Kasumi-1 (cell line): ENCODE data around the gene CFAP46.

Experiments
- DNase-seq, 2 experiments: peaks; one replicate each; lab custom pipeline; 2025; lab: John Stamatoyannopoulos, UW

CFAP46 gene

DNA sequence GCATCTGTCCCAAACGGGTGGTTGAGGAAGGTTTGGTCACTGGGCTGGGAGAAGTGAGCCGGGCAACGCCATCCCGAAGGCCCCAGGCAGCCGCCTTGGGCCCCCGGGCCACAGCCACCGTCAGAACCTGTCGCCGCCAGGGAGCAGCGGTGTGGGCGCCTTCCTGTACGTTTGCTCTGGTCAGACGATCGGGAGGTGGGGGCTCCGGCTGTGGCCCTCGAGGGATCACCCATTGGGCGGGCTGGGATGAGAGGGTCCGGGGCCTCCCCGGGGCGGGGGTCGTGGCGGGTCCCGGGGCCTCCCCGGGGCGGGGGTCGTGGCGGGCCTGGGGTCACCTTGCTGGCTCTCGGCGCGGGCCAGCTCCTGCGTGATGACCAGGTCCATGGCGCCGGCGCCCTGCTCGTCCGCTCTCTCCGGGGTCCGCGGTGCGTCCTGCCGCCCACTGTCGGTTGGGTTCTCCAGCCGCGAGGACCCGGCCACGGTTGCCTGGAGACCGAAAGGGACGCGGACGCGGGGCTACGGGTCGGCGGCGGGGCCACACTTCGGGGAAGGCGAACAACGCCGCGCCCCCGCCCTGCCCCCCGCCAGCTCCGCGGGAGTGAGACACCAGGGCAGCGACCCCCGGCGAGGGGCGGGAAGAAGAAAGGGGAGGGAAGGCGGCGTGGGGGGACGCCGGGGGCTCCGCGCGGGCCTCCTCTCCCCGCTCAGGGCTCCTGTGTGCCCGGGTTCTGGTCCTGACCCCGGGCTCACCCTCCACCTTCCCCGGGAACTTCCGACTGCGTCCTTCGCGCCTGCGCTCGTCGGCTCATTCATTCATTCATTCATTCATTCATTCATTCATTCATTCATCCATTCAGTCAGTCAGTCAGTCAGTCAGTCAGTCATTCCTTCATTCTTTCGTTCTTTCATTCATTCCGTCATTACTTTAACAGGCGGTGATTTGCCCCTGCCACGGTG, at the start of gene CFAP46:
TSS of gene CFAP46 (minus strand) at position 470 of the 957 bp plus-strand sequence. CDS start at position 384, 86 bp downstream.
- no peak for DNase-seq

DNA sequence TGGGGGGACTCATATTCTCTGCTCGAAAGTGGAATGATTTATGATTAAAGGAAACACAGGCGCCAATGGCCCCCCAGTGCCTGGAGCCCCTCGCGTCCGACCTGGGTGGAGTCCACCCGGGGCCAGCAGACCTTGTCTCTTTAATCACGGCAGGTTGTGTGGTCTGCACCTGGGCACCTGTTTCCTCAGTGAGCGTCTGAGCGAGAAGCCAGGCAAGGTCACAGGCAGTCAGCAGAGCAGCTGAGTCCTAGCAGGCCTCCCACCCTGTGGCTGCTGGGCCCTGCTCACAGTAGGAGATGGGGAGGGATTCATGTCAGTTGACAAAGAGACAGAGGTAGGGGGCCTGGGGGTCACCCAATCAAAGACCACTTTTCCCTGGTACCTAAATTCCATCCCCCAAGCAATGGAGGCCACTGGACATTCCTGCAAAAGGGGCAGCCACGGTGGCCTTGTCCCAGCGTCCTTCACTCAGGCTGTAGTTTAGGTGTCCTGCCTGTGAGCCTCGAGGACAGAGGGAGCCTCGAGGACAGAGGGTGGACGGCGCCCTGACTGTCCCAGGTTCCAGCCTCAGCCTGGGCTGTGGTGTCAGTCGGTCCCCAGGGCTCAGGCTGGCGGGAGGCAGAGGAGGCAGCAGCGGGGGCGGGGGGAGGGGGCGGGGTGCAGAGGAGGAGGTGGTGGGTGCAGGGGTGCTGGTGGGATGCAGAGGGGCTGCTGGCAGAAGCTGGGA, 49.5 kb upstream of the CFAP46 start:
- no peak for DNase-seq

DNA sequence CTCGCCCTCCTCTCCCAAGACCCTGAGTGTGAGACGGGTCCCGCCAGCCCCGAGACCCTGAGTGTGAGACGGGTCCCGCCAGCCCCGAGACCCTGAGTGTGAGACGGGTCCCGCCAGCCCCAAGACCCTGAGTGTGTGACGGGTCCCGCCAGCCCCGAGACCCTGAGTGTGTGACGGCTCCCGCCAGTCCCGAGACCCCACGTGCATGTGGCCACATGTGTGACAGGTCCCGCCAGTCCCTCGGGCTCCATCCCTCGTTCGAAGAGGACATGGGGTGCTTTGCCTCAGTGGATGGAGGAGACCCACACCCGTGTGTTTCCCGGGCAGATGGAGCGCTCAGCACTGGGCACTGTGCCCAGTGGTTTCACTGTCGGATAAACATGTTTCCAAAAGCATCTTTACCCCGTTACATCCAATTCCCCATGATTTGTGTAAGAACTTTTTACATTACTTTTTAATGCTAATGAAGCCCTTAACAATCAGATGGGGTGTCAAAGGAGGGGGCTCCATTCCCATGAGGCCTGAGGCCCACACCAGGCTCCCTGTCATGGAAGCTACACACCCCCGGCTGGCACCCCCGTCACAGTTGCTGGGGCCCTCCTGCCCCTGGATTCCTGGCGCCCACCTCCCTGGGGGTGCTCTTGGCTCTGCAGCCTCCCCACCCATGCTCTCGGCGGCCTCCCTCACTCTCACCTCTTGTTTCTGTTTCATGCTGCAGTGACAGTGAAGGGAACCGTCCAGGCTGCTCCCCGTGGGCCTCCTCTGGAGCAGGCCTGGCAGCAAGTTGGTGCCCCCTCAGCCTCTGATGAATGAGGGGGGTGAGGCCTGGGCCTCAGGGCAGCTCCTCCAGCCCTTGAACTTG, 48.5 kb upstream of the CFAP46 start:
- no peak for DNase-seq

DNA sequence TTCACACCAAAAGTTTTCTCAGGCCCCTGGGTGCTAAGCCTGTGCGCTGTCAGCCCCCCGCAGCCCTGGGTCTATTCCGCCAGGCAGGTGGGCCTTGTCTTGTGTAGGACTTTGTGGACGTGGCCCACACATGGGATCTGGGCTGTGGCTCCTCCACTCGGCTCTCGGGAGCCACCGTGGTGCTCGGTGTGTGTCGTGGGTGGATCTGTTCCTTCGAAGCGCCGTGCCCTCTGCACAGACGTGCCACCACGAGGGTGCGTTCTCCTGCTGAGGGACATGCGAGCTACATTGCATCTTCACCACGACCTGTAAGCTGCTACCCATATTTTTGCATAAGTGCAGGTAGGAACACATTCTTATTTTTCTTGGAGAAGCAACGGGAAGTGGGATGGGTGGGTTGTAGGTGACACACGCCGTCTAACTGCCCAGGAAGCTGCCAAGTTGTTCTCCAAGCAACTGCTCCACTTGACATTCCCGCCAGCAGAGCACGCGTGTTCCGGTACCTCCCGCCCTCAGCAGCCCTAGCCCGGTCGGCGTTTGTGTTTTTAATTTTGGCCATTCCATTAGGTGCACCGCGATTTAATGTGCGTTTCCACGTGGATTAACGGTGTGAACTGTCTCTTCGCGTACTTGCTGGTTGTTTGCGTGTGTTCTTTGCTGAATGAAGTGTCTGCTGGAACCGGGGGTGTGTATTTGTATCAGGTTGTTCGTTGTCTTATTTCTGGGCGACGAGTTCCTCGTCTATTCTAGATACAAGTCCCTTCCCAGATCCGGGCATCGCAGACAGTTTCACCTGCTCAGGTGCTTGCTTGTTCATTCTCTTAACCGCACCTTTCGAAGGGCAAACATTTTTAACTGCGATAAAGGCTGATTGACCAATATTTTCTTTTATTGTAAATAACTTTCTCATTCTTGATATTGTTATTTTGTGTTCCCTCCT, 47.4 kb upstream of the CFAP46 start:
- DNase-seq = no peak

DNA sequence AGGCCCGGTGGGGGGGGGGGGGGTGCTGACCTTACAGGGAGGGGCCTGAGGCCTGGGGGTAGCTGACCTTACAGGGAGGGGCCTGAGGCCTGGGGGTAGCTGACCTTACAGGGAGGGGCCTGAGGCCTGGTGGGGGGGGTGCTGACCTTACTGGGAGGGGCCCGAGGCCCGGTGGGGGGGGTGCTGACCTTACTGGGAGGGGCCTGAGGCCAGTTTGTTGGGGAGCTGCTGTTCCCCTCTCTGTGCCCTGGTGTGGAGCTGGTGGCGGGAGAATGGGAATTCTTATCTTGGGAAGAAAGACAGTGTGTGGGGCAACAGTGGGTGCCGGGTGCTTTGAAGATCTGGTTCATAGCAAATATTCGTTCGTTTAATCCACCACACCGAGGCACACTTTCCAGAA, 46.6 kb upstream of the CFAP46 start:
- DNase-seq = no peak

DNA sequence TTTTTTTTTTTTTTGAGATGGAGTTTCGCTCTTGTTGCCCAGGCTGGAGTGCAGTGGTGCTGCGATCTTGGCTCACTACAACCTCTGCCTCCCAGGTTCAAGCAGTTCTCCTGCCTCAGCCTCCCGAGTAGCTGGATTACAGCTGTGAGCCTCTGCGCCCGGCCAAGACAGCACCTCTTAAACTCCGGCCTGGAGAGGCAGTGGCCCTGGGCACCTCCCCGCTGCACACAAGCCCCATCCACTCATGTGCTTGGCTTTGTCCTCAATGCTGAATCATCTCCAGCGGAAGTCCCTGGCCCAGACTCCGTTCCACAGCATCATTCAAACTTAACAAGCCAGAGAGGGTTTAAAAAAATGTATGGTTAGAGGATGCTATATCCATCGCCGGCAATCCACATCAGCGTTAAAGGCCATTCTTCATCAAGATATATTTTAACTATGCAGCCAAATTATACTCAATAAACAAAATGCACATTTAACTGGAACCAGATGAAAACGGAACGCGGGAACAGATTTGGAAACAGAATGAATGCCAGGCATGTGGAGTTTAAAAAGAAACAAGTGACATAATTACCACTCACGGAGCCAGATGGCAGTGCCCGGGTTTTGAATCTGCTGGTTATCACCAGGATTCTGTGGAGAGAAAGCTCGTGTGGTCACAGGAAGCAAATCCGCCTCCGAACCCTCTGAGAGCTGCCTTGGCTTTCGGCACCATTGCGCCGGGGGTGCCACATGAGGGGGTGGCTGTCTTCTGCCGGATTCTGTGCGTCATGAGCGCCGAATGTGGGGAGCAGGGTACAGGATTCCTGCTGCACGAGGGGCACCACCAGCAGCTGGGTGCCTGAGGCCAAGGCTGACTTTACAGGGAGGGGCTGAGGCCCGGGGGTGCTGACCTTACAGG, 45.6 kb upstream of the CFAP46 start:
- no peak for DNase-seq

DNA sequence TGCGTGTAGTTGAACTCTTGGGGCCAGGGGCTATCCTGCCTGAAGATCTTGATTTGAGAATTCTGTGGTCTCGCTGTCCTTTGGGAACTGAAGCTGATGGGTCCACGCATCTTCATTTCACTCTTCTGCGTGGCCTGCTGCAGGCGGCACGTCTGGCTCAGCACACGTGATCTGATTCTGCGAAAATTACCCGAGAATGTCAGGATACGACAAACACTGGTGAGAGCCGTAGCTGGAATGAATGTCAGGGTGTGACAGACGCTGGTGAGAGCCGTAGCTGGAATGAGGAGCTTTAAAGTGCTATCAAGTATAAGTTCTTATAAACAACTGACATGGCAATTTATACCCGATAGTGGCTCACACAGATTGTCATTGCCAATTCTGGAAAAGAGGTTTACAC, 44.6 kb upstream of the CFAP46 start:
- DNase-seq = no peak

DNA sequence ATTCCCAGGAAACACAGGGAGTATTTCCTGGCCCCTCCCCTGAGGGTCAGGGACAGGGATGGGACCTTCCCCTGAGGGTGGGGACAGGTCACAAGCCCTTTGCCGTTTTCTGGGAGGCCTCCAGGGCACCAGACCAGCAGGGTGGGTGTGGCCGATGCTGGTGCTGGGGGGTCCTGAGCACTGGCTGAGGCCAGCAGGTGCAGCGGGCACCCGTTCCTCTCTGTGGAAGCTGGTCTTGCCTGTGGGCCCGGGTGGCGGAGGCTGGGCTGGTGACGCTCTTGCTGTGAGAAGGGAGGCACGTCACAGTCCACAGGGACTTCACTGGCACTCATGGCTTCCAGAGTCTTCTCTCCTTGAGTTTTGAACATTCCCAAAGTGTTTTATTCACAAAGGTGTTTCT, 44.2 kb upstream of the CFAP46 start:
- no peak for DNase-seq

DNA sequence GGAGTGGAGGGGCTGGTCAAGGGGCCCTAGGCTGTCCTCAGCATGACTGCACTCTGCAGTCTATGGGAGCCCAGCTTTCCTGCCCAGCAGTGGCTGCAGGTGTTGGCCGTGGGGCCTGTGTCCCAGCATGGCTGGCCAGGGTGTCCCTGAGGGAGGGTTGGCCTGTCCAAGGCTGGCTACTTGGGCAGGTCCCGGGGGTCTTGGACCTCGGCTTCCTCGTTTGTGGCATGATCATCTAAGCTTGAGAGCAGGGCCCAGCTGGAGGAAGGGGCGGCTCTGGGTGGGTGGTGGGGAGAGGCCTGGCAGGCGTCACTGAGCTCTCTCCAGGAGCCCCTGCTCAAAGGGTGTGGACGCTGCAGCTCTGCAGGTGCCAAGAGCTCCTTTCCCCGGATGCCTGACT, 43.7 kb upstream of the CFAP46 start:
- DNase-seq = no peak

DNA sequence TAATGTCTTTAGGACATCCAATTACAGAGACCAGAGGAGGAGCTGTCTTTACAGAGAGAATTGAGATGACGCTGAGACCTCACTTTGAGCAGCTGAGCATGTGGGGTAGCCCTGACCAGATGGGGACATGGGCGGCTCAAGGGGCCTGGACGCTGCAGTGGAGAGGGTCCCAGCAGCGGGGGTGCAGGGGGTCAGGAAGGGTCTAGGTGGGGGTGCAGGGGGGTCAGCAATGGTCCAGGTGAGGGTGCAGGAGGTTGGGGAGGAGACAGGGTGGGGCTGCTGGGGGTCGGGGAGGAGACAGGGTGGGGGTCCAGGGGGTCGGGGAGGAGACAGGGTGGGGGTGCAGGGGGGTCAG, 43.2 kb upstream of the CFAP46 start:
- DNase-seq = no peak

DNA sequence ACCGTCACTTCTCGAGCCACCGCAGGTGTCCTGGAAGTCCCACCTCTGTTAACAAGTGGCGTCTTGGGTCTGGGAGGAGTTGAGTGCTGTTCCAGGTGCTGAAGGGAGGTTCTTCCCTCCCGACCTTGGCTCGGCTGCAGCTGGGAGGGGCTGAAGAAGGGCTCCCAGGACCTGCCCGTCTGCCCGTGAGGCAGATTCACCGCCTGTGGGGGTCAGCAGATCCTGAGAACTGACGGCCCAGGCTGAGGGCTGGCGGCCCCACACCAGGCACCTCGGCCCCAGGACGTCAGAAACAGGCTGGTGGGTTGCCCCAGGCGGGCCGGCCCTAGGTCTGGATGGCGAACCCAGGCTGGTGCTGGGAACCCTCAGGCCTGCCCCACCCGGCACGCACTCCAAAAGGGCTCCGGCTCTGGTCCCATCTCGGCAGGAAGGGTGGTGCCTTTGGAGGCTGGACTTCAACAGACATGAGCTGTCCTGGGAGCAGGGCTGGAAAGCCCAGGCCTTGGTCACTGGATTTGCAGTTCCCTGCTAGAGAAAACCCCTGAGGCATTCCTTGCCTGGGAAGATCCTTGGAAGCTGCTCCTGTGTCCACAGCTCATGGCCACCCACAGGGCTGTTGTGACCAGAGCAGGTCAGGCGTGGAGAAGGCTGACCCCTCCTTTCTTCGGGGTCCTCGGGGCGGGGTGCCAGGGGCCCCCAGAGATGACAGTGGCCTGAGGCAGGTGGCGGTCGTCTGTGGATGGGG, 42.6 kb upstream of the CFAP46 start:
- DNase-seq = no peak

DNA sequence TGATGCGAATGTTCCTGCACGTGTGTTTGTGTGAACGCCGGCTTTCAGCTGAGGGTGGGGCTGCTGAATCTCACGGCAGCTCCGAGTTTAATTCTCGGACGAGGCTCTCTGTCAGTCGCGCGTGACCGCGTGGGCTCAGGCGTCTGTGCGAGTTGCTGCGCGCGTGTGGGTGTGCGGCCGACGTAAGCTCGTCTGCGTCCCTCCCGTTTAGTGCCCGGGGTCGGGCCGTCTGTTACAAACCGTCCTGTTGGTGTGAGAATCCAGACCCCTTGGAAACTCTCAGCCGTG, 41.6 kb upstream of the CFAP46 start:
- DNase-seq = no peak

DNA sequence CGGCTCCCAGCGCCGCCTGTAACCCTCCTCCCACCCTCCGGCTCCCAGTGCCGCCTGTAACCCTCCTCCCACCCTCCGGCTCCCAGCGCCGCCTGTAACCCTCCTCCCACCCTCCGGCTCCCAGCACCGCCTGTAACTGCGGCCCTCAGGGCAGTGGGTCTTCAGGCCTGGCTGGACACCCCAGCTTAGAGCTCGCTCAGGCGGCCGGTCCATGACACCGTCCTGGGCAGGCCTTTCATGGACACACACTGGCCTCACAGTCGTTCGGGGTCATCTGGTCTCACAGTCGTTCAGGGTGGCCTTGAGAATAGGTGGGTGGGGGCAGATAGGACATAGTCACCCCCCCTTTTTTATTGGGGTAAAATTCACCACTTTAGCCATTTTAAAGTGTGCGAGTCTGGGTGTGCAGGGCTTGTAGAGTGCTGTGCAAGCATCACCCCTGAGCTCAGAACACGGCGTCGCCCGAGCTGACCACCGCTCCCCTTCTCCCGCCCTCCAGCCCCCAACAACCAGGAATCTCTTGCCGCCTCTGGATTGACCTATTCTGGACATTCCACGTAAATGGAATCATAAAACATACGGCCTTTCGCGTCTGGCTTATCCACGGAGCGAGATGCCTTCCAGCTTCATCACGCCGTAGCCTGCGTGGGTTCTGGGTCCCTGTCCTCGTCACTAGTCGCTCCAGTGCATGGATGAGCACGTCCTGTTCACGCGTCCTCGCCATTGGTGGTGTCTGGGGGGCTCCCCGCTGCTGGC, 41.1 kb upstream of the CFAP46 start:
- no peak for DNase-seq

DNA sequence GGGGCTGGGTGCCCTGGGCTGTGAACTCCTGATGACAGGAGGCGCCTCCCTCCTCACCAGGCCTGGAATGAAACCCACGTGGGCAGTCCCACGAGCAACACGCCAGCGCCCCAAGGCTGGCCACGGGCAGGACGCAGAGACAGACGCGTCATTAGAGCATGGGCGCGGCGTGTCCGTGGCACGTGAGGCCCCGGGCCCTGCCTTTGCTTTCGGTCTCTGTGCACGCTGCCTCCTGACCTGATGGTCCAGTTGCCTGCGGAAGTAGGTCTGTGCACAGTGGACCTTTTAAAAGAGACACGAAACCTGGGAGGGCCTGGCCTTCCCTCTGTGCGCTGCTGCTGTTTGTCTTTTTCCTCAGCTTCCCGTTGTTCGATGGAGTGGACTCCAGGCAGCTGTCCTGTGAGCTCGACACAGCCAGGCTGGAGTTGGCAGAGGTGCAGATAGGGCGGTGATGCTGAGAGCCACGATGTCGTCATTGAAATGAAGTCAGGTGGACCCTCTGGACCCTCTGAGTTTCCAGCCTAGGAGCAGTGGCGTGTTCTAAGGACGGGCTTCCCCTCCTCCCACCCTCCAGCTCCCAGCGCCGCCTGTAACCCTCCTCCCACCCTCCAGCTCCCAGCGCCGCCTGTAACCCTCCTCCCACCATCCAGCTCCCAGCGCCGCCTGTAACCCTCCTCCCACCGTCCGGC, 40.1 kb upstream of the CFAP46 start:
- DNase-seq = no peak

DNA sequence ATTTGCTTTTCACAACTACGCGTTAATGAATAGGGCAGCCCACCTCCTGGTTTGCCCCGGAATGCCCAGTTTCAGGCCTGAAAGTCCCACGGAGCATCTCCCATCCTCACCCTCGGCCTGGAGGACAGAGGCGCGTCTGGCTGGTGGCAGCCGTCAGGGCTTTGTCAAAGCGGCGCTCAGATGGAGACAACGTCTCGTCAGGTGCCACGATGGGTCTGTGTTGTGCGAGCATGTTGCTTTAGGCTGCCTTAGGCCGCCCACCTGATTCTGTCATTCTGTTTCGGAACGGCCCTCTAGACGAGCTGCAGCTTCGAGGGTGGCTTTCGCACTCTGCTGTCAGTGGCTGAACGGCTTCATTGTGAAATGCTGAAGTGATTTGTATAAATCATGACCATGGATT, 39.4 kb upstream of the CFAP46 start:
- DNase-seq = no peak

DNA sequence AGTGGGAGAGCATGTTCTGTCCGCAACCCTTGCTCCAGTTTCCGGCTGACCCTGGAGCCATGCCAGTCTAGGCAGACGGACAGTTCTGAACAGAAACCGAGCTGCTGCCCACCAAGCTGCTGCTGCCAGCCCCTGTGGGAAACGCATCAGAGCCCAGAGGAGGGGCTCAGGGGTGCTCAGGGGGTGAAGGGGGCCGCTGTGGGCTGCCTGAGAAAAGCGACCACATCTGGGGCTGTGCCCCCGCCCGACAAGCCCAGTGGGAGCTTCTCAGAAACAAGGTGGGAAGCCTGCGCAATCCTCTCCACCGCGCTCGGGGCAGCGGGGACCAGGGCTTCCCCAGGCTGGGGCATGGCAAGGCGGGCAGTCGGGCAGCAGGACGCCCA, 38.8 kb upstream of the CFAP46 start:
- no peak for DNase-seq

DNA sequence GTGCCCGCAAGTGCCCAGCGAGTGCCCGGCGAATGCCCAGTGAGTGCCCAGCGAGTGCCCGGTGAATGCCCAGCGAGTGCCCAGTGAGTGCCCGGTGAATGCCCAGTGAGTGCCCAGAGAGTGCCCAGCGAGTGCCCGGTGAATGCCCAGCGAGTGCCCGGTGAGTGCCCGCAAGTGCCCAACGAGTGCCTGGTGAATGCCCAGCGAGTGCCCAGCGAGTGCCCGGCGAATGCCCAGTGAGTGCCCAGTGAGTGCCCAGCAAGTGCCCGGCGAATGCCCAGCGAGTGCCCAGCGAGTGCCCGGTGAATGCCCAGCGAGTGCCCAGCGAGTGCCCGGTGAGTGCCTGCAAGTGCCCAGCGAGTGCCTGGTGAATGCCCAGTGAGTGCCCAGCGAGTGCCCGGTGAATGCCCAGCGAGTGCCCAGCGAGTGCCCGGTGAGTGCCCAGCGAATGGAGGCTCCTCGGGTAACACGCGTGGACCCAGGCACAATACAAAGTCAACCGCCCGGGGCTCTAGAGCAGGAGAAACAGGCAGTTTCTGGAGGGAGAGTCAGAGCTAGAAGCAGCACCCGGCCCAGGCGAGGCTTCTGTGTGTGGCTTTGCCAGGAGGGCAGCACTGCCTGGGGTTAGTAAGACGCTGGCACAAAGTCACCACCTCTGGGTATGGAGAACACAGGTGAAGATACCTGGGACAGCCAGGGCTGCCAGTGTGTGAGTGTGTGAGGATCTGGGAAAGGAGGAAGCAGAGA, 38.2 kb upstream of the CFAP46 start:
- DNase-seq = no peak
